Renal cortical epithelial cell (primary cell): ENCODE data around the gene PMM2. TPM values are rescaled to one million over a fixed set of nuclear protein-coding genes. Genes with fewer than 3 reads are reported as not detected.
"Not testable (repeated sequence)": the region's sequence is repeated elsewhere in the genome, so short reads cannot be mapped to it uniquely, and the experiment has no call there.

Source experiments
- DNase-seq: peaks from one replicate; pipeline ENCODE4 v3.0.0-alpha.2; 2011; ENCODE audit warnings: low read depth
- total RNA-seq: library from RNA; depleted of rRNA; stranded (reverse); fragments of >200 nt; gene quantifications from 2 replicates; pipeline ENCODE4 v1.2.3, GENCODE V29; 2014

The PMM2 gene
- total RNA-seq, 1 donor from 2014 or later: 41.1 TPM

DNA sequence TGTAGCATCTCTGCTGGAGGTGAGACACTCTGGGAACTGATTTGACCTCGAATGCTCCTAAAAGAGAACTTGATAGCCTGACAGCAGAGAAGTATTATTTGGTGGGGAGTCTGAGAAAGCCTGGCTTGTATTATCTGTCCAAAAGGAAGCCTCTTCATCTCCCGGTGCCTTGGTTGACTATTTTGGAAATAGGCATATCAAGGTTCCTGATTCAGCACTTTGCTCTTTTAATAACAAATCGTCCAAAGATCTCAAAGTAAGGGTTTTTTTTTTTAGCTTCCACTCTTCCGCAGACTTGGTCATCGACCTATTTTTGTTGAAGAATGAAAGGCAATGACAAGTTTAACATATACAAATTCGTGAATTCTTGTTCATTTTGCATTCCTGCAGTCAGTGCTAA lies 15.0 kb upstream of the PMM2 start:
- no peak for DNase-seq

DNA sequence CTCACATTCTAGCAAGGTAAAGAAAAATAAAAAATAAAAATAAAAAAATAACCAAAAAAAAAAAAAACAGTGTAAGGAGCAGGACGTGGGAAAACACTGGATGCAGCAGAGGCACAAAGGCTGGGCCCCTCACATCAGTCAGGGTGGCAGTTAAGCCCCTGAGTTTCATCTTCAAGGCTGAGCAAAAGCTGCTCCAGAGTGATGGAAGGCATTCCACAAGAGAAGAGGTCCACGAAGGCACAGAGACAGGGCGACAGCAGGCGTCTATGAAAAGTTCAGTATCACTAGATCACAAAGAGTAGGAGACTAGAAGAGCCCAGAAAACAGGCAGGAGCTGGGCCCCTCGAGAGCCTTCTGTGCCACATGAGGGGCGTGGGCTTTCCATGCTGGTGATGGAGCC lies 12.2 kb upstream of the PMM2 start:
- DNase-seq: no peak

DNA sequence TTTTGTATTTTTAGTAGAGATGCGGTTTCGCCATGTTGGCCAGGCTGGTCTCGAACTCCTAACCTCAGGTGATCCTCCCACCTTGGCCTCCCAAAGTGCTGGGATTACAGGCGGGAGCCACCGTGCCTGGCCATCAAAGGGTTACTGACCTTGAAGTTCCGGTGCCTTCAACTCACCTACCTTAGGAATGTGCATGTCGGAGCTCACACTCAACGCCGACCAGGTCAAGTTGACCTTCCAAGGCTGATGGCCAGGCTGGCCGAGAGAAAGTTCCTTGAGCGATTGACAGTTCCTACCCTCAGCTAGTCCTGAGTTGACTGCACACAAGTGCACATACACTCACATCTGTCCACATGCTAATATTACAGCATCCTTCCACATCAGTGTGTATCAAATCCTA lies 11.3 kb upstream of the PMM2 start:
- not testable (repeated sequence) for DNase-seq

DNA sequence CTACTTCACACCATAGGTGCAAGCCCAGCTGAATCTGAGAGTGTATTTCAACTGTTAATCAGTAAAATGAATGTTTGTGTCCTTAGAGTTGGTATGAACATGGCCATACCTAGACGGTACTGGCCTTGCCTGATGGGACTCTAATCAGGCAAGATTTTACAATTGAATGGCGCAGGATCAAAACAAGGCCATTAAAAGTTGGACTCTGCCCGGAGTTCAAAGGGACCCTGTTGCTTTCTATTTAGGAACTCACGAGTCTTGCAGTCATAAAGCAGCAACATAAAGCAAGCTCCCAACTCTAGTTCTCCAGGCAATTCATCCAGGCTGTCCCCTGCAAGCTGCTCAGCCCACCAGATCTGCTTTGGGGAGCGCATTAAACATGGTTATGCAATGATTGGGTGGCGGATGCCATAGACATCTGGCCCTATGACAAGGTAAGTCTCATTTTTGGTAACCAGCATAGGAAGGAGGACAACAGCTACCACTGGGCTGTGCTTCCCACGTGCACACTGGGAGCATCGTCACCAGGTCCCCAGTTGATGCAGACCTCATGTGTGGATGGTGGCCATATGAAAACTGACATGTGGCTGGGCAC lies 9.0 kb upstream of the PMM2 start:
- DNase-seq: no peak

DNA sequence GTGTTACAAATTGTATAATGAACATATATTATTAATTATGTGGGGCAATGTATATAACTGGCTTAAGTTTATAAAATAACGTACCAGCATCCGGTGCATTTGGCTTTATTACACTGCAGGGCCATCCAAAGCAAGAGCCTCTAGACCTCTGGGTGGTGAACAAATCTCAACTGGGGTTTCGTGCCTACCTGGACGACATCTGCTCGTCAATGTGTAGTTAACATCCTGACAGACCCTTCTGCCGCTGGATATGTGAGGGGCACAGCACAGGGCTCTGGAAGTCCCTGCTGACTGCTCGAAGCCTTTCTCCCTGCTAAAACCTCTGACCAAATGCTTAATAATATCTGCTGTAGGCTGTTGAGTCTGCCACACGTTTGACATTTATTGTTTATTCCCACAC lies 2.5 kb upstream of the PMM2 start:
- DNase-seq: no peak

DNA sequence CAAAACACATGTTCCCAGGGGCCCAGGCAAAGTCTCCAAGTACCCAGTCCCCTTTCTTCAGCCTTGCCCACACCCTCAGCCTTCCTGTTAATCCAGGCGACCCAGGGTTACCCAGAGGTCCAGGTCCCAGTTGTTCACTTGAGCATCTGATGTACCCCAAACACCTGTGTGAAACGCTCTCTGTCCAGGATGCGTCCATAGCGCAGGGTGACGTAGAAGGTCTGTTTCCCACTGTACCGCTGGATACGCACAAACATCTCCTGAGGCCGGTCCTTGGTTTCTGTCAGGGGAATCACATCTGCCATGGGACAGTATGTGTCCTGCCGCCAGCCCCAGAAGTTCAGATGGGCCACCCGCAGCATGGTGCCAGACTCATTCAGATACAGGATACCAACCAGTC lies 1.8 kb upstream of the PMM2 start:
- no peak for DNase-seq

DNA sequence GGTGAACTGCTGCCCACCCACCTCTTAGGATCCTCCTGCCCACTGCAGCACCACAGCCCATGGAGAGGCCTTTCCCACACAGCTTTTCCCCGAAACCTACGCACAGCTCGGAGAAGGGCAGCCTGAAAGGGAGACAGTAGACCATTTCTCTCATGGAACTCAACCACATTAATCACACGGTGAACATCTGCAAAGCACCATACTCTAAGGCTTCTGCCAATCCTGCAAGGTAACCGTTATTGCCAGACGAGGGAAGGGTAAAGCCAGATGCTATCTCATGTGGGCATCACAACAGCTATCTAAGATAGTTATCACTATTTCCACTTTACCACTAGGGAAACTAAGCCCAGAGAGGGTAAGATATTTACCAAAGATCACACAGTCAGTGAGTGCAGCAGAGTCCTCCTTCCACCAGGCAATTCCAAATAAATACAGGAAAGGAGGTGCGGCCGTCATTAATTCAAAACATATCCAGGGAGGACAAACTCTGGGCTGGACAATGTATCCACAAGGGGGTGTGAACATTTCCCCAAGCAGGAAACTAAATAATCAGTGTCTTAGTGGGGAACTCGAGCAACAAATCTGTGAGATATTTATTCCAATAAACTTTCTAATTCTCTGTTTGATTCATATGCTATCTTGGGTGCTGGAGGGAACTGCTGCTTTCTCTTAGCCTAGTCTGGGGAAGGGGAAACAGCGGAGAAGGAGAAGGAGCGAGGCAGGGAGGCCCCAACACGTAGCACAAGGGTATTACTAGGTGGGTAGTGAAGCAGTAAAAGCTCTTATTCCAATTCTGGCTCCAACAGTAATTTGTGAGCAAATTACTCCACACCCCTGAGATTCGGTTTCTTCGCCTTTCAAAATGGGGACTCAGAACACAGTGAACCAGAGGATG lies 923 bp upstream of the PMM2 start:
- DNase-seq: no peak

DNA sequence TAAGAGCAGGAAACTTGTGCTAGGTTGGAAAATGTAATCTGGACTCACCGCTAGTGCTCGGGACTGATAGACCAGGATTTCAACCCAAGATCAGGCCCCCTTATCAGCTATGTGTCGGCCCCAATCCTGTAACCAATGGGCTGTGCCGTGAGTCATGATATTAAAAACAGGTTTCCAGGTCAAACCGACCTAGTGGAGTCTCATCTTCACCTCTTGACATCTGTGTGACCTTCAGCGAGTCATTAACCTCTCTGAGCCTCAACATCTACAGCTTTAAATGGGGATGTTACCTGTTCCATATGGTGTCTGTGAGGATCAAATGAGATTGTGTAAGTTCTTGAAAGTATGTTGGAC lies 512 bp downstream of the PMM2 start:
- peak; percentile 3 for DNase-seq

DNA sequence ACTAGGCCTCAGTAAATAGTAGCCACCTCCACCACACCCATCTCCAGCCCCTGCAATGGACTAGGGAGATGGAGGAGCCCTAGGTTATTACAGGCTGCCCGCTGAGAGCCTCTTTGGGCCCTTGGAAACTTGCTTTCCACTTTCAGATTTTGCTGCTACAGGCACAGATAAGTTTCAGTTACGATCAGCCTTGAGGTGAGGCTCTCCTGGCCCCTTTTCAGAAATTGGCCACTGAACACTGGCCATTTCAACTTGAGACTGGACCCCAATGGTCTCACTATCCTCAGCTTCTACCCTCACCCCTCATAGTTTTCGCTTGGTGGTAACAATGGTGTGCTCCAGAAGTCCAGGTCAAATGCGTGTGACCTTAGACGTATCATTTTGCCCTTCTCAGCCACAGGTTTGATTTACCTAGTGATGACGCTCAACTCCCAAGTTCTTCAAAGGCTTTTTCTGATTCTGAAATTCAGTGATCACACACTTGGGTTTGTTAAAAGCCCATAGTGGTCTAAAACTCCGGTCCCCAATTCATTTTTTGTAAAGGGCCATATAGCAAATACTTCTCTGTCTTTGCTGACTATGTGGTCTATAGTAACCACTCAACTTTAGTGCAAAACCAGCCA lies 1.0 kb downstream of the PMM2 start:
- no peak for DNase-seq

DNA sequence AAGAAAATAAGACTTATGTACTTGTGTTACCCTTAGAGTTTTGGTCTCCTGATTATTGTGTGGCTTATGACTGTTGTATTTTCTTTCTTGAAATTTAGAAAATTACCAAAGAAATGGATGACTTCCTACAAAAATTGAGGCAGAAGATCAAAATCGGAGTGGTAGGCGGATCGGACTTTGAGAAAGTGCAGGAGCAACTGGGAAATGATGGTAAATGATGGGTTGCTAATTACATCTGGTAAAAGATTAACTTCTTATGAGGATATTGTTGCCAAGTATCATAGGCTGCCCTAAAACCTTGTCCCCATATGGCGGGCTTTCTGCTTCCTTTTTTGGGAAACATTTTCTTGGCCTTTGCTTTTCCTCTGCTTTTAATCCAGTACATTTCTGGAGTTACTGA lies 4.1 kb downstream of the PMM2 start:
- DNase-seq: peak; percentile 33

DNA sequence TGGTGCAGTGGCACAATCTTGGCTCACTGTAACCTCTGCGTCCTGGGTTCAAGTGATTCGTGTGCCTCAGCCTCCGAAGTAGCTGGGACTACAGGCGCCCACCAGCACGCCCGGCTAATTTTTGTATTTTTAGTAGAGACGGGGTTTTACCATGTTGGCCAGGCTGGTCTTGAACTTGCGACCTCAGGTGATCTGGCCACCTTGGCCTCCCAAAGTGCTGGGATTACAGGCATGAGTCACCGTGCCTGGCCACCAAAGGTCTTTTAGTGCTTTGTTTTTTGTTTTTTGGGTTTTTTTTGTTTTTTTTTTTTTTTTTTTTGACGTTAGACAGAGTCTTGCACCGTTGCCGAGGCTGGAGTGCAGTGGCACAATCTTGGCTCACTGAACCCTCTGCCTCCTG lies 6.1 kb downstream of the PMM2 start:
- DNase-seq: not testable (repeated sequence)

DNA sequence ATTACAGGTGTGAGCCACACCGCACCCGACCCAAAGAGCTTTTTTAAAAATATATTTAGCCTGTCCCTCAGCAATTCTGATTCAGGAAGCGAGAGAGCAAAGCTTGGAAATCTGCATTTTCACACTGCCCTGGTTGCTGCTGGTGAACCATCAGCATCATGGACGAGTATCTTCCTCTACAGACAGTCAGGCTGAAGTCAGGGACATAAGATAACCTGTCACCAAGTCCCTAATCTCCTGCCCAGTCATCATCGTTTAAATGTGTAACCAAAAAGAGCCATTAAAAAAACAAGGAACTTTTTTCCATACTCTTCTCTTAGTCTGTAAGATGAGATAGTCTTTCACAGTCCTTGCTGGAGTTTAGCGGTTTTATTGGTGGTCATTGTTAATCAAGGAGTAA lies 6.7 kb downstream of the PMM2 start:
- DNase-seq: no peak

DNA sequence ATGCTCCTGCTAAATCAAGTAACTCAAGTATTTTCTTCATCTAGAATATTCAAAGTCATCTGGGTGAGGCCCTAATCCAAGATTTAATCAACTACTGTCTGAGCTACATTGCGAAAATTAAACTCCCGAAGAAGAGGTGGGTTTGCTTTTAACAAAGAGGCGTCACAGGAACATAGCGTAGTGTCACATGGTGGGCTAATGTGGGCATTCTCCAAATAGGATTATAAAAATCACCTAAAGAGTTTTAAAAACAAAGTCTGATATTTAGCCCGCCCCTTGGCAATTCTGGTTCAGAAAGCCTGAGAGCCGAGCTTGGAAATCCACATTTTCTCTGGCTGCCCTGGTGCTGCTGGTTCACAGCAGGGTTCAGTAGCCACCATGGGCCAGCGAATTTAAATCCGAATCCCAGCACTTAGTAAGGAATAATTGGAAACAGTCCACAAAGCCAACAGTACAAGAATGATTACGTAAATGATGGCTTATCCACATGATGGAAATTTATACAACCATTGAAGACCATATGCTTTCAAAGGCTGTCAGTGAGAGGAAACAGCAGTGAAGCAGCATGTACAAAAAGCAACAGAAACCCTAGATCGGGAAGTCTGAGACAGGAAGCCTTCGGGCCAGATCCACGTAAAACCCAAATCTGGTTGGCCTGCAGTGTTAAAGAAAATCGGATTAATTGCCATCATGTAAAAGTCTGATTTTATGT lies 8.8 kb downstream of the PMM2 start:
- DNase-seq: no peak

DNA sequence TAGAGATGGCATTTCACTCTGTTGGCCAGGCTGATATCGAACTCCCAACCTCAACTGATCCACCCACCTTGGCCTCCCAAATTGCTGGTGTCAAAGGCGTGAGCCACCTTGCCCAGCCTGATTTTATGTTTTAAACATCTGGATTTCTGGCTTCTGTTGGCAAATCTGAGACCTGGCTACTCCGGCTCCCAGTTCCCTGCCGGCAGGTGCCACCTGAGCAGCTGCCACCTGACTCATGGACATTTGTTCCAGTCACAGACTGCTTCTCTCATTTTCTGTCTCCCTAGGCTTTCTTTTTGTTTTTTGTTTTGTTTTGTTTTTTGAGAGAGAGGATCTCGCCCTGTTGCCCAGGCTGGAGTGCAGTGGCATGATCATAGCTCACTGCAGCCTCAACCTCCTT lies 9.6 kb downstream of the PMM2 start:
- DNase-seq: no peak

DNA sequence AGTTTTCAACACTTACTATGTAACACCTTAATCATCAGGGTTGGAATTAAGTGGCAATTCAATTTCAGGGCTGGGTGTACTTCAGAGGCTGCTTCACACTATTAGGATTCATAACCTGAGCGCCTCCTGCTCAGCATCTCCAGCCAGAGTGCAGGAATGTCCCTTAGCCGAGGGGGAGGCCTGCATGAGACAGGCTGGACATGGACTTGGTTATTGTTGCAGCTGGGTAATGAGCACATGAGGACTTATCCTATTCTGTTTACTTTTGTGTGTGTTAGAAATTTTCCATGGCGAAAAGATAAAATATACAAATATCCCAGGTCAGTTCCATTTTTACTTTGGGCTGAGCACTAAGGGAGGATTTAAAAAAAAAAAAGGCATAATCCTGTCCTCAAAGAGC lies 10.4 kb downstream of the PMM2 start:
- DNase-seq: no peak

DNA sequence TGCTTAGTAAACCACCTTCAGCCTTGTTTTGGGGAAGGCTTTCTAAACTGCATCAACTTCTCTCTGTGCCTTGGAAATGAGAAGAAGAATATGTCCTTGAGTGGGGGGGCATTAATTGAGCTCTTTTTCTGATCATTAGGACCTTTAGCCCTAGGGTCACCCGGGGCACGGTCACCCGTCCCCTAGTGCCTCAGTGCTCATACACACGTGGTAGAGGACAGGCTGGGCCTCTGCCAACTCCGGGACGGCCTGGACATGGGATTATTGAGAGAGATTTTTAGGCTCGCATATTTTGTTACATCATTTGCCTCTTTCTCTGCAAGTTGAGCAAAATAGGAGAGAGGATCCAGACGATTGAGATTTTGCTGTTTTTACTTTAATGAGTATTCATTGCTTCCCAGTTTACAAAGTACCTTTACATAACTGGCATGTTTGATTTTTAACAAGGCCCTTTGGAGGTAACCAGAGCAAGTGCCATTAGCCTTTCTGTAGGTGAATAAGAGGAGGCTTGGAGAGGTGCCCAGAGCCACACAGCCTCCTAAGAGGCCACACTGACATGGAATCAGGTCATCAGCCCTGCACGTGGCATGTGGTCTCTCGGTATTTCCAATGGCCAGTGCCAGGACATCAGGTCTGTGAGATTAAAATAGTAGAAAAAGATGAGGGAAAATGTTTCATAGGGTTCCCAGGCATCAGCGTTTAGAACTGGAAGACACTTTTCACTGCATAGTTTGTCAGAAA lies 11.1 kb downstream of the PMM2 start:
- no peak for DNase-seq

DNA sequence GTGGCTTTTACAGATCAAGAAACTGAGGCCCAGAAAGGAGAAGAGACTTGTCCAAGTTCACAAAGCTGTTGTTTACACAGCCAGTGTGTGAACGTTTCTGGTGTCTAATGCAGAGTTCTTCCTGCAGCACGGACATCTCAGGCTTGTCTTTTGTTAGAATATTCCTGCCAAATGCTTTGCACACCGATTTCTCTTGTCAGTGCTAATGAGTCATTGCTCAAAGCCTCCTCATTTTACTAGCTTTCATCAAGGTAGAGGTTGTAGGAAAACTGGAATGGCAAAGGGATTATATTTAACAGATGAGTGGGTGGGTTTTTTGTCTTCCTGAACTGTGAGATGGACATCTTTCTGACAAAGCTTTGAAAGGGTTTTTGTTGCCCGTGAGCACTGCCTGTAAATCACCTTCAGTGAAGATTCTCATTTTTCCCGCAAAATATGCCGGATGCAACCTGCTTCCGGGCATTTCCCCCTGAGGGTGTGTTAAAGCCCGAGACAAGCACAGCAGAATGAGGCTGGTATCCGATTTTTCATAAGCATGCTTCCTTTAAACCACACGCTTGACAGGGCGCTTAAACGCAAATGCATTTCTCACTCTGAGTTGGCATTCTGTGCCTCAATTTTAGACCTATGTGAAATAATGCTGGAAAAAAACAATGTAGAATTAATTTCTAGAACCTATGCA lies 14.7 kb downstream of the PMM2 start:
- DNase-seq: no peak

DNA sequence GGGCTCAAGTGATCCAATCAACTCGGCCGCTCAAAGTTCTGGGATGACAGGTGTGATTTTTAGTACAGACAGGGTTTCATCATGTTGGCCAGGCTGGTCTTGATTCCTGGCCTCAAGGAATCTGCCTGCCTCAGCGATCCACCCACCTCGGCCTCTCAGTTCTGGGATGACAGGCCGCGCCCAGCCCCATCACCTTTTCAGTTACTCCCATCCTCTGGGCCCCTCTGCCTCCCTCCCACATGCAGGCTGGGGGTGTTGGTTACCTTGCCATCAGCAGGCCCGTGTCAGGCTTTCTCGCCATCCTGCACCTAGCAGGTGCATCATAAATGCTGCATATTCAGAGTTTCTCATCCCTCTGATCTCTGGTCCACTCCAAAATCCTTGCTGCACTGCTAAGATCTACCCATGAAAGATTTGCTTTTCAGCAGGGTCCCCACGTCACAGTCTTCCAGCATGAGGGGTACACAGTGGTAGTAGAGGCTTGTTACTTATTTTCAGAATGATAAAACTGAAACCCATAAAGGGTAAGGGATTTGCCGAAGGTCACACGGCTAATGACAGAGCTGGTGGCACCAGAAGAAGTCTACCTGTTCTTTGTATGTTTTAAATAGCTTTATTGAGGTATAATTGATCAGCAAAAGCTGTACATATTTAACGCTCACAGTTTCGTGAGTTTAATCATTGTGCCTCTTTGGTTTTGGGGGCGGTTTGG lies 16.6 kb downstream of the PMM2 start:
- DNase-seq: no peak

DNA sequence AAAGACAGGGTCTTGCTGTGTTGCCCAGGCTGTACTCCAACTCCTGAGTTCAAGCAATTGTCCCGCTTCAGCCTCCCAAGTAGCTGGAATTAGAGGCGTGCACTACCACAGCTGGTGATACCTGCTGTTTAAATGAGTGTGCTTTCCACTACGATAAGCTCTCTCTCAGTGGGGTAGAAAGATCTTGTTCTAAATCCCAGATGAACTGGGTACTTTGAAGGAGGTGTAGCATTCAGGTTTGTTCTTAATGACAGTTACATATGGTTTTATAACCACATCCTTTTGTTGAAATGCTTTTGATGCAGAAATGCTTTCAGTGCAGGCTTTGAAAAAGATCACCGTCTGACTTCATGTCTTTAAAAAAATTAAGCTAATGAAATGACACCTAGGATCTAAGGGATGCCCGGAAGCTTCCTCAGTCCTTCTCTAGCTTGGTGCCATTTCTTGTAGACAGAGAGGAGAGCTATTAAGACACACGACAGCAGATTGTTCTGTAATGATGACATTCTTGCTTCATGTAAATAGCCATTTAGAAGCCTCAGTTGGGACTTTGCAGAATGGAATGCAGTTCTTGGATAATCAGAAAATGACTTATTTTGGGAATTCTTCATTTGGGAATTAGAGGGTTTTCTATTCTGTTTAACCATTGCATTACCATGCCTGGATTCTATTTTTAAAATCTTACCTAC lies 19.5 kb downstream of the PMM2 start:
- DNase-seq: no peak
